K562 (cell line): ENCODE results near the gene NECTIN2. TPM values are rescaled to one million over a fixed set of nuclear protein-coding genes. Genes with fewer than 3 reads are reported as not detected.

ENCODE experiments used
- CREM ChIP-seq: IDR thresholded peaks from 2 replicates; pipeline ENCODE4 v1.6.1; 2014; ENCODE audit warnings: antibody characterized with exemption, low read depth
- DPF2 ChIP-seq: fragments of 450-650 bp; IDR thresholded peaks from 2 replicates; pipeline ENCODE4 v1.6.1; 2016
- EGR1 ChIP-seq: fragments of 450-650 bp; conservative IDR thresholded peaks from 2 replicates; pipeline ENCODE4 v1.6.1; 2017; ENCODE audit warnings: mild to moderate bottlenecking
- EP300 ChIP-seq: IDR thresholded peaks from 2 replicates; pipeline ENCODE4 v1.6.1; 2012; ENCODE audit warnings: low read length, improper control_type of control experiment
- HIVEP1 ChIP-seq: fragments of 250-450 bp; sonication (Bioruptor Pico); IDR thresholded peaks from 2 replicates; pipeline ENCODE4 v1.4.0; 2020; ENCODE audit warnings: mild to moderate bottlenecking
- JUND ChIP-seq, 2 experiments: IDR thresholded peaks; 2 replicates in 1 of 2; 3 replicates in 1 of 2; pipeline ENCODE4 v1.6.1; 2011; ENCODE audit warnings: borderline replicate concordance in 2 of 2, low read depth in 2 of 2, low read length in 2 of 2, improper control_type of control experiment in 1 of 2, missing biosample characterization in 1 of 2, missing genetic modification characterization in 1 of 2, missing genetic modification reagents in 1 of 2
- MAZ ChIP-seq, 2 experiments: fragments of 450-650 bp in 1 of 2; sonication (generic) in 1 of 2; formaldehyde crosslinking; IDR thresholded peaks in 1 of 2; conservative IDR thresholded peaks in 1 of 2; 2 replicates each; pipeline versions ENCODE4 v1.4.0 to v1.5.0; 2020; ENCODE audit warnings: mild to moderate bottlenecking in 1 of 2, missing genetic modification reagents in 1 of 2
- NUFIP1 ChIP-seq: fragments of 450-650 bp; IDR thresholded peaks from 2 replicates; pipeline ENCODE4 v1.6.1; 2018; ENCODE audit not compliant: partially characterized antibody
- PCBP1 ChIP-seq: fragments of 200-400 bp; formaldehyde crosslinking; IDR thresholded peaks from 2 replicates; pipeline ENCODE4 v1.6.1; 2018; ENCODE audit warnings: mild to moderate bottlenecking, low read depth, low read length; ENCODE audit not compliant: poor library complexity, severe bottlenecking
- REST ChIP-seq, 2 experiments: fragments of 450-650 bp; formaldehyde crosslinking in 1 of 2; IDR thresholded peaks; 2 replicates each; pipeline versions ENCODE4 v1.4.0 to v1.6.1; 2014 to 2020; ENCODE audit warnings: mild to moderate bottlenecking in 2 of 2, borderline replicate concordance in 1 of 2, low read depth in 1 of 2
- SMC3 ChIP-seq: conservative IDR thresholded peaks from 2 replicates; pipeline ENCODE4 v1.6.1; 2011; ENCODE audit warnings: low read depth, low read length, improper control_type of control experiment; ENCODE audit not compliant: insufficient read depth
- SNRNP70 ChIP-seq: fragments of 200-400 bp; formaldehyde crosslinking; optimal IDR thresholded peaks from 2 replicates; pipeline ENCODE3; 2017; ENCODE audit warnings: low read depth, low read length
- SRSF1 ChIP-seq: fragments of 200-400 bp; formaldehyde crosslinking; IDR thresholded peaks from 2 replicates; pipeline ENCODE4 v1.6.1; 2017; ENCODE audit warnings: mild to moderate bottlenecking, low read depth, low read length, moderate library complexity
- TEAD2 ChIP-seq: fragments of 450-650 bp; IDR thresholded peaks from 2 replicates; pipeline ENCODE4 v1.6.1; 2016; ENCODE audit warnings: missing genetic modification characterization, control low read depth, missing compliant biosample characterization
- U2AF2 ChIP-seq: fragments of 200-400 bp; formaldehyde crosslinking; optimal IDR thresholded peaks from 2 replicates; pipeline ENCODE3; 2017; ENCODE audit warnings: low read depth, mild to moderate bottlenecking, low read length
- ZNF212 ChIP-seq: fragments of 450-650 bp; formaldehyde crosslinking; IDR thresholded peaks from 2 replicates; pipeline ENCODE4 v1.4.0; 2020; ENCODE audit warnings: mild to moderate bottlenecking
- ZNF224 ChIP-seq: sonication (generic); formaldehyde crosslinking; IDR thresholded peaks from 2 replicates; pipeline ENCODE4 v1.8.0; 2022; ENCODE audit warnings: mild to moderate bottlenecking, missing genetic modification reagents
- ZNF354B ChIP-seq: fragments of 250-450 bp; sonication (Bioruptor Pico); IDR thresholded peaks from 2 replicates; pipeline ENCODE4 v1.4.0; 2020
- ZNF584 ChIP-seq: fragments of 200-800 bp; sonication (Bioruptor generic); IDR thresholded peaks from 2 replicates; pipeline ENCODE4 v1.6.1; 2016; ENCODE audit warnings: low read depth, mild to moderate bottlenecking, missing genetic modification characterization, missing compliant biosample characterization
- ZNF696 ChIP-seq: fragments of 250-450 bp; sonication (Bioruptor Pico); conservative IDR thresholded peaks from 2 replicates; pipeline ENCODE4 v1.4.0; 2020; ENCODE audit warnings: mild to moderate bottlenecking, moderate library complexity
- ZNF764 ChIP-seq: fragments of 250-450 bp; sonication (Bioruptor Pico); IDR thresholded peaks from 2 replicates; pipeline ENCODE4 v1.4.0; 2020; ENCODE audit warnings: low read depth, mild to moderate bottlenecking, moderate library complexity
- polyA plus RNA-seq, 8 experiments: library from polyadenylated mRNA; depleted of rRNA in 4 of 8; stranded (reverse) in 5 of 8; unstranded in 3 of 8; fragments of >200 nt; fragmentation: Nextera tagmentation in 2 of 8; fragmentation: Illumina TruSeq in 1 of 8; extraction: Ambion mirVana in 2 of 8; extraction: Trizol in 1 of 8; gene quantifications; 2 replicates each; pipeline versions ENCODE4 v1.2.1 to v1.2.3, GENCODE V29; 2011 to 2014; ENCODE audit warnings: inconsistent platforms in 1 of 8, missing spikeins in 1 of 8
- total RNA-seq, 7 experiments: library from RNA; depleted of rRNA in 6 of 7; stranded (reverse); fragments of >200 nt in 6 of 7; fragmentation: Illumina TruSeq in 2 of 7; extraction: Trizol in 2 of 7; gene quantifications; 2 replicates each; pipeline versions ENCODE4 v1.2.1 to v1.2.3, GENCODE V29; 2011 to 2021; ENCODE audit warnings: low replicate concordance in 1 of 7

Gene NECTIN2
- total and polyA plus RNA-seq, 9 of the 15 experiments (the other 6 are each of a cell fraction or from before 2014, with no cell fraction given): 3.9 to 94.9 (median 34.9) TPM

- no peak for TF ChIP-seq EP300
- no peak for TF ChIP-seq U2AF2
- no peak for TF ChIP-seq ZNF354B (CRISPR knock-in tag)
- 0 out of 2 replicates have a peak, but pooled peaks have one; percentile 18 for TF ChIP-seq CREM
- TF ChIP-seq SMC3: 0 out of 2 replicates have a peak, but pooled peaks have one; percentile 28
- peak; percentile 42; the same call in 1 of the 2 replicates for TF ChIP-seq REST (IDR thresholded peaks at IDR 0.05; ENCODE audit: borderline replicate concordance)
- no peak for TF ChIP-seq REST (CRISPR knock-in tag; IDR thresholded peaks at IDR 0.05; ENCODE audit: low read depth)
- no peak for TF ChIP-seq HIVEP1
- no peak for TF ChIP-seq ZNF224
- TF ChIP-seq ZNF584 (CRISPR knock-in tag): no peak
- TF ChIP-seq ZNF696 (CRISPR knock-in tag): no peak
- TF ChIP-seq JUND (IDR thresholded peaks at IDR 0.05; ENCODE audit: borderline replicate concordance, low read depth, low read length): 0 out of 2 replicates have a peak, but pooled peaks have one; percentile 9
- TF ChIP-seq JUND (tag; IDR thresholded peaks at IDR 0.05; ENCODE audit: borderline replicate concordance, low read depth, low read length): no peak
- peak; percentile 78 for TF ChIP-seq EGR1
- no peak for TF ChIP-seq ZNF212 (CRISPR knock-in tag)
- TF ChIP-seq MAZ (CRISPR knock-in tag; conservative IDR thresholded peaks at IDR 0.05 in 1 of 2, IDR thresholded peaks at IDR 0.05 in 1 of 2): peak in 1 of 2 experiments; percentile 58; a peak in 2 of 4 replicates
- no peak for TF ChIP-seq PCBP1
- no peak for TF ChIP-seq NUFIP1
- TF ChIP-seq TEAD2 (tag): no peak
- TF ChIP-seq SRSF1: no peak
- TF ChIP-seq DPF2: no peak
- TF ChIP-seq ZNF764 (CRISPR knock-in tag): no peak
- no peak for TF ChIP-seq SNRNP70
These were observed 38.2 kb upstream of the NECTIN2 start (continued) for GRCh38 chr19:44807652-44808462.
